ENCODE data around the gene MC1R.
"Not testable (repeated sequence)": the region's sequence is repeated elsewhere in the genome, so short reads cannot be mapped to it uniquely, and the experiment has no call there.

Gene MC1R

GRCh38 chr16:89964201-89964600 lies 45.5 kb downstream of the MC1R start:
- DNase-seq, result no peak

- DNase-seq, result no peak
These were observed 47.0 kb downstream of the MC1R start for GRCh38 chr16:89965447-89966225.

GRCh38 chr16:89966756-89967155 lies 48.1 kb downstream of the MC1R start:
- DNase-seq, result no peak

GRCh38 chr16:89967436-89967835 lies 48.8 kb downstream of the MC1R start:
- not testable (repeated sequence) for DNase-seq

DNA sequence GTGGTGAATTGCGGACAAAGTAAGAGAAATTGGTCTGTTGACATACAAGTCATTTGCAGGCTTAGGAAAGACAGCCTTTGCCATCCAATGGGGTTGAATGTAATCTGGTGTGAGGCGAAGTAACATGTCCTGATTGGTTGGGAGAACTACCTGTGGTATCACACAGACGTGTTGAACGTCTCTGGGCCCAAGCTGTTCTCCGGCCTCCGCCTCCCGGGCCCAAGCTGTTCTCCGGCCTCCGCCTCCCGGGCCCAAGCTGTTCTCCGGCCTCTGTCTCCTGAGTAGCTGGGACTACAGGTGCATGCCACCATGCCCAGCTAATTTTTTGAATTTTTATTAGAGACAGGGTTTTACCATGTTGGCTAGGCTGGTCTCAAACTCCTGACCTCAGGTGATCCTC lies 49.4 kb downstream of the MC1R start:
- not testable (repeated sequence) for DNase-seq

- no peak for DNase-seq
These were observed 51.2 kb downstream of the MC1R start for GRCh38 chr16:89969741-89970410.

All from NCI-H774 (cell line).